Measurements from ENCODE around the gene PLIN5.

DNA sequence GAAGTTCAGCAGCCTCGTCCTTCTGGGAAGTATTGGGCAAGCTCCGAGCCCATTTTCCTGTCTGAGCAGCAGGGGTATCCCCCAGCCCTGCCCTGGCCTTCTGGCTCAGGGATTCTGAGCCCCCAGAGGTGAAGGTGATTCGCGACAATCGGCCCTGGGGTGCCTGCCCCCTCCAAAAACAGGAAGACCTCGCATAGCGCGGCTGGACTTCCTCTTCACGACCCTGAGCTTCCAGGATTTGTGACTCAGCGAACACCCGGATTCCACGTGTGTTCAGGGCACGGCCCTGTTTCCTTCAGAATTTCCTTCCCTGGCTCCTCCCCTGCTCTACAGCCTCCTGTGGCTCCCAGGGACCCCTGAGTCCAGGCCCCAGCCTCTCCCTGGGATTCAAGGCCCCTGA is 24.5 kb upstream of the PLIN5 start, which contains the start of gene SEMA6B:
- TF ChIP-seq SP1 (IDR thresholded peaks at IDR 0.05) (no peak), ZNF384 (IDR thresholded peaks at IDR 0.05) (no peak), ARNT (IDR thresholded peaks at IDR 0.05) (no peak), FOXA1 (IDR thresholded peaks at IDR 0.05) (no peak), SUZ12 (IDR thresholded peaks at IDR 0.05) (no peak), NFRKB (IDR thresholded peaks at IDR 0.05) (no peak), LEF1 (IDR thresholded peaks at IDR 0.05; ENCODE audit: borderline replicate concordance) (no peak), ELF4 (IDR thresholded peaks at IDR 0.05) (no peak), BHLHE40 (IDR thresholded peaks at IDR 0.05; ENCODE audit: borderline replicate concordance) (no peak), TARDBP (IDR thresholded peaks at IDR 0.05) (no peak)
- TF ChIP-seq, protein P1, sequence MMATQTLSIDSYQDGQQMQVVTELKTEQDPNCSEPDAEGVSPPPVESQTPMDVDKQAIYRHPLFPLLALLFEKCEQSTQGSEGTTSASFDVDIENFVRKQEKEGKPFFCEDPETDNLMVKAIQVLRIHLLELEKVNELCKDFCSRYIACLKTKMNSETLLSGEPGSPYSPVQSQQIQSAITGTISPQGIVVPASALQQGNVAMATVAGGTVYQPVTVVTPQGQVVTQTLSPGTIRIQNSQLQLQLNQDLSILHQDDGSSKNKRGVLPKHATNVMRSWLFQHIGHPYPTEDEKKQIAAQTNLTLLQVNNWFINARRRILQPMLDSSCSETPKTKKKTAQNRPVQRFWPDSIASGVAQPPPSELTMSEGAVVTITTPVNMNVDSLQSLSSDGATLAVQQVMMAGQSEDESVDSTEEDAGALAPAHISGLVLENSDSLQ (IDR thresholded peaks at IDR 0.05) = no peak

Data from HEK293T (cell line).